Naive B cell (primary cell): ENCODE results near the gene CKS1B. TPM values are rescaled to one million over a fixed set of nuclear protein-coding genes. Genes with fewer than 3 reads are reported as not detected.

ENCODE experiments used
- ATAC-seq, 2 donors: fragments of 150-1000 bp; cut with Tn5 transposase; 2 replicates each; pipeline ENCODE4 v1.10.0; 2021; ENCODE audit warnings: low read depth in 2 of 2, mild to moderate bottlenecking in 2 of 2, moderate library complexity in 2 of 2
- DNase-seq: peaks from one replicate; pipeline ENCODE4 v3.0.0; 2022
- H3K27ac Mint-ChIP-seq, 6 donors: one replicate each; pipeline ENCODE4 v1.8.0; 2020 to 2022; ENCODE audit warnings: mild to moderate bottlenecking in 6 of 6, mixed read lengths in 6 of 6, moderate library complexity in 5 of 6, inconsistent platforms in 2 of 6
- H3K27me3 Mint-ChIP-seq, 3 donors: one replicate each; pipeline ENCODE4 v1.8.0; 2021 to 2022; ENCODE audit warnings: mixed read lengths in 3 of 3, mild to moderate bottlenecking in 1 of 3
- H3K36me3 Mint-ChIP-seq, 2 donors: one replicate each; pipeline ENCODE4 v1.8.0; 2020 to 2022; ENCODE audit warnings: mixed read lengths in 2 of 2, inconsistent platforms in 1 of 2, mild to moderate bottlenecking in 1 of 2
- H3K4me1 Mint-ChIP-seq, 3 donors: one replicate each; pipeline ENCODE4 v1.8.0; 2020 to 2022; ENCODE audit warnings: mixed read lengths in 3 of 3, inconsistent platforms in 1 of 3, mild to moderate bottlenecking in 1 of 3, moderate library complexity in 1 of 3
- H3K4me3 Mint-ChIP-seq, 8 donors: one replicate each; pipeline ENCODE4 v1.8.0; 2020 to 2022; ENCODE audit warnings: mild to moderate bottlenecking in 8 of 8, mixed read lengths in 8 of 8, moderate library complexity in 8 of 8, inconsistent platforms in 2 of 8
- H3K9me3 Mint-ChIP-seq, 7 donors: one replicate each; pipeline ENCODE4 v1.8.0; 2020 to 2022; ENCODE audit warnings: mixed read lengths in 7 of 7, mild to moderate bottlenecking in 5 of 7, inconsistent platforms in 2 of 7, moderate library complexity in 1 of 7
- polyA plus RNA-seq, 6 donors: library from polyadenylated mRNA; unstranded; fragments of 300-500 nt; fragmentation: Illumina TruSeq; gene quantifications; one replicate each; pipeline ENCODE4 v1.2.3, GENCODE V29; 2021; ENCODE audit warnings: low read depth in 6 of 6

Gene CKS1B
- polyA plus RNA-seq, 6 donors from 2014 or later = 117 to 196 (median 131) TPM

- Mint-ChIP-seq H3K4me1 (peaks cover 34 to 61% (median 39%) of the 10 kb centered on the region in 3 donors), H3K36me3 (no peaks in the 10 kb centered on the region), H3K4me3 (peak overlapping the region; percentile 91 to 98 (median 95)), H3K27ac (peak overlapping the region; percentile 4 to 97 (median 91)), H3K27me3 (no peaks in the 10 kb centered on the region), H3K9me3 (no peaks in the 10 kb centered on the region)
- ATAC-seq = no peak
- DNase-seq = no peak
Measured at GRCh38 chr1:155000411-155000725, 25.9 kb downstream of the CKS1B start.

GRCh38 chr1:155000726-155001424 lies 26.4 kb downstream of the CKS1B start:
- Mint-ChIP-seq H3K9me3 (no peaks in the 10 kb centered on the region), H3K27me3 (no peaks in the 10 kb centered on the region), H3K4me1 (peaks cover 40 to 63% (median 42%) of the 10 kb centered on the region in 3 donors), H3K36me3 (no peaks in the 10 kb centered on the region), H3K4me3 (peak overlapping the region; percentile 91 to 98 (median 96)), H3K27ac (peak overlapping the region in 5 of 6 donors; percentile 76 to 94 (median 88))
- DNase-seq (peak; percentile 75), ATAC-seq (peak; percentile 17 to 20)

GRCh38 chr1:155001425-155001674 lies 26.9 kb downstream of the CKS1B start:
- no peaks in the 10 kb centered on the region for H3K9me3 Mint-ChIP-seq
- H3K36me3 Mint-ChIP-seq = no peaks in the 10 kb centered on the region
- DNase-seq (peak; percentile 62), ATAC-seq (no peak)
- peaks cover 44 to 63% (median 46%) of the 10 kb centered on the region in 3 donors for H3K4me1 Mint-ChIP-seq
- no peaks in the 10 kb centered on the region for H3K27me3 Mint-ChIP-seq
- H3K4me3 Mint-ChIP-seq = peak overlapping the region; percentile 88 to 98 (median 96)
- peak overlapping the region in 5 of 6 donors; percentile 76 to 94 (median 88) for H3K27ac Mint-ChIP-seq

GRCh38 chr1:155001675-155002463 lies 27.4 kb downstream of the CKS1B start:
- H3K36me3 Mint-ChIP-seq = no peaks in the 10 kb centered on the region
- H3K27me3 Mint-ChIP-seq = no peaks in the 10 kb centered on the region
- ATAC-seq (peak; percentile 74 to 75), DNase-seq (peak; percentile 97)
- peak overlapping the region; percentile 91 to 98 (median 96) for H3K4me3 Mint-ChIP-seq
- peak overlapping the region; percentile 88 to 96 (median 94) for H3K27ac Mint-ChIP-seq
- H3K4me1 Mint-ChIP-seq = peaks cover 49 to 68% (median 51%) of the 10 kb centered on the region in 3 donors
- no peaks in the 10 kb centered on the region for H3K9me3 Mint-ChIP-seq

- Mint-ChIP-seq H3K27me3 (no peaks in the 10 kb centered on the region), H3K27ac (peak within 1 kb of the TSS; percentile 89 to 98 (median 95)), H3K9me3 (no peaks in the 10 kb centered on the region), H3K4me3 (peak within 1 kb of the TSS; percentile 94 to 98 (median 96)), H3K4me1 (peaks cover 48 to 69% (median 57%) of the 10 kb centered on the region in 3 donors), H3K36me3 (no peaks in the 10 kb centered on the region)
- ATAC-seq = peak; percentile 5 to 6
- no peak for DNase-seq
Measured at GRCh38 chr1:155002464-155003226, 28.2 kb downstream of the CKS1B start, which contains the start of gene ZBTB7B. Gene ZBTB7B (plus strand): TSS chr1:155002802. CDS start chr1:155014661, 11,859 bp downstream.

- Mint-ChIP-seq H3K4me3 (peak overlapping the region; percentile 94 to 98 (median 96)), H3K27ac (peak overlapping the region; percentile 72 to 98 (median 91)), H3K27me3 (no peaks in the 10 kb centered on the region), H3K4me1 (peaks cover 47 to 70% (median 56%) of the 10 kb centered on the region in 3 donors), H3K9me3 (no peaks in the 10 kb centered on the region), H3K36me3 (no peaks in the 10 kb centered on the region)
- ATAC-seq (no peak), DNase-seq (no peak)
Measured at GRCh38 chr1:155003227-155003765, 28.8 kb downstream of the CKS1B start.

GRCh38 chr1:155003766-155004351 lies 29.4 kb downstream of the CKS1B start:
- ATAC-seq (no peak), DNase-seq (no peak)
- H3K36me3 Mint-ChIP-seq = no peaks in the 10 kb centered on the region
- peak overlapping the region; percentile 94 to 98 (median 96) for H3K4me3 Mint-ChIP-seq
- H3K9me3 Mint-ChIP-seq = no peaks in the 10 kb centered on the region
- peaks cover 50 to 72% (median 55%) of the 10 kb centered on the region in 3 donors for H3K4me1 Mint-ChIP-seq
- no peaks in the 10 kb centered on the region for H3K27me3 Mint-ChIP-seq
- peak overlapping the region in 5 of 6 donors; percentile 72 to 98 (median 93) for H3K27ac Mint-ChIP-seq

GRCh38 chr1:155004352-155005075 lies 30.0 kb downstream of the CKS1B start:
- peaks cover 52 to 72% (median 56%) of the 10 kb centered on the region in 3 donors for H3K4me1 Mint-ChIP-seq

GRCh38 chr1:155005076-155006011 lies 30.9 kb downstream of the CKS1B start:
- DNase-seq (peak; percentile 54), ATAC-seq (peak; percentile 15 to 16)
- Mint-ChIP-seq H3K27ac (peak overlapping the region; percentile 79 to 97 (median 92)), H3K4me1 (peaks cover 53 to 72% (median 59%) of the 10 kb centered on the region in 3 donors), H3K9me3 (no peaks in the 10 kb centered on the region), H3K4me3 (peak overlapping the region; percentile 53 to 98 (median 87)), H3K27me3 (no peaks in the 10 kb centered on the region), H3K36me3 (no peaks in the 10 kb centered on the region)

More at GRCh38 chr1:155004352-155005075, 30.0 kb downstream of the CKS1B start:
- no peak for DNase-seq
- no peaks in the 10 kb centered on the region for H3K27me3 Mint-ChIP-seq
- peak overlapping the region; percentile 41 to 95 (median 90) for H3K27ac Mint-ChIP-seq
- no peaks in the 10 kb centered on the region for H3K36me3 Mint-ChIP-seq
- H3K4me3 Mint-ChIP-seq = peak overlapping the region; percentile 82 to 98 (median 92)
- no peaks in the 10 kb centered on the region for H3K9me3 Mint-ChIP-seq
- ATAC-seq = no peak

- ATAC-seq (peak; percentile 33 to 38), DNase-seq (peak; percentile 59)
- H3K27ac Mint-ChIP-seq = peak overlapping the region; percentile 89 to 97 (median 96)
- peaks cover 54 to 79% (median 68%) of the 10 kb centered on the region in 3 donors for H3K4me1 Mint-ChIP-seq
- no peaks in the 10 kb centered on the region for H3K9me3 Mint-ChIP-seq
- H3K27me3 Mint-ChIP-seq = no peaks in the 10 kb centered on the region
- peak overlapping the region; percentile 75 to 98 (median 86) for H3K4me3 Mint-ChIP-seq
- no peaks in the 10 kb centered on the region for H3K36me3 Mint-ChIP-seq
Measured at GRCh38 chr1:155006601-155007101, 32.2 kb downstream of the CKS1B start.

GRCh38 chr1:155007251-155007828 lies 32.9 kb downstream of the CKS1B start:
- Mint-ChIP-seq H3K4me1 (peaks cover 56 to 85% (median 72%) of the 10 kb centered on the region in 3 donors), H3K4me3 (peak overlapping the region in 3 of 8 donors; percentile 87 to 98 (median 98)), H3K36me3 (no peaks in the 10 kb centered on the region), H3K9me3 (no peaks in the 10 kb centered on the region), H3K27ac (peak overlapping the region in 1 of 6 donors; percentile 96), H3K27me3 (no peaks in the 10 kb centered on the region)
- no peak for ATAC-seq
- DNase-seq = no peak
